HG03095 (cell line): ENCODE results near the gene SIMC1.
"Not testable (repeated sequence)": the region's sequence is repeated elsewhere in the genome, so short reads cannot be mapped to it uniquely, and the experiment has no call there.

Source experiments
- ATAC-seq: cut with Tn5 transposase; IDR thresholded peaks from one replicate; pipeline ENCODE4 v1.9.1; 2021; ENCODE audit warnings: moderate library complexity; ENCODE audit not compliant: unreplicated experiment

SIMC1 gene

GRCh38 chr5:176214466-176215021, 23.7 kb upstream of the SIMC1 start:
- ATAC-seq, result not testable (repeated sequence)

GRCh38 chr5:176216393-176216916, 21.8 kb upstream of the SIMC1 start:
- ATAC-seq, result not testable (repeated sequence)

- ATAC-seq, result not testable (repeated sequence)
Observed at GRCh38 chr5:176217188-176217729, 21.0 kb upstream of the SIMC1 start.

- ATAC-seq, result not testable (repeated sequence)
Observed at GRCh38 chr5:176217764-176218163, 20.5 kb upstream of the SIMC1 start.

- not testable (repeated sequence) for ATAC-seq
Observed at GRCh38 chr5:176222006-176222405, 16.2 kb upstream of the SIMC1 start.

- not testable (repeated sequence) for ATAC-seq
Observed at GRCh38 chr5:176228358-176228757, 9.9 kb upstream of the SIMC1 start.

GRCh38 chr5:176233253-176233652, 5.0 kb upstream of the SIMC1 start:
- not testable (repeated sequence) for ATAC-seq

- not testable (repeated sequence) for ATAC-seq
Observed at GRCh38 chr5:176235155-176235554, 3.1 kb upstream of the SIMC1 start.

GRCh38 chr5:176238645-176239283, 540 bp downstream of the SIMC1 start:
- peak; percentile 41 for ATAC-seq

GRCh38 chr5:176239304-176239703, 1.1 kb downstream of the SIMC1 start:
- ATAC-seq, result not testable (repeated sequence)

- not testable (repeated sequence) for ATAC-seq
Observed at GRCh38 chr5:176244318-176244717, 6.1 kb downstream of the SIMC1 start.

GRCh38 chr5:176245074-176245473, 6.8 kb downstream of the SIMC1 start:
- ATAC-seq, result not testable (repeated sequence)

- not testable (repeated sequence) for ATAC-seq
Observed at GRCh38 chr5:176245489-176245888, 7.3 kb downstream of the SIMC1 start.

- not testable (repeated sequence) for ATAC-seq
Observed at GRCh38 chr5:176250691-176251090, 12.5 kb downstream of the SIMC1 start.

GRCh38 chr5:176252171-176252570, 13.9 kb downstream of the SIMC1 start:
- not testable (repeated sequence) for ATAC-seq

GRCh38 chr5:176253370-176254065, 15.3 kb downstream of the SIMC1 start:
- not testable (repeated sequence) for ATAC-seq

- not testable (repeated sequence) for ATAC-seq
Observed at GRCh38 chr5:176254066-176254393, 15.8 kb downstream of the SIMC1 start.

GRCh38 chr5:176257871-176258505, 19.8 kb downstream of the SIMC1 start:
- not testable (repeated sequence) for ATAC-seq

- ATAC-seq, result not testable (repeated sequence)
Observed at GRCh38 chr5:176260682-176261081, 22.5 kb downstream of the SIMC1 start.

- ATAC-seq, result not testable (repeated sequence)
Observed at GRCh38 chr5:176266448-176266847, 28.2 kb downstream of the SIMC1 start.

- ATAC-seq, result not testable (repeated sequence)
Observed at GRCh38 chr5:176289018-176289417, 50.8 kb downstream of the SIMC1 start.
